HG02870 (cell line): ENCODE data around the gene SLC22A17.

Experiments used
- ATAC-seq: cut with Tn5 transposase; IDR thresholded peaks from one replicate; pipeline ENCODE4 v1.9.1; 2021; ENCODE audit warnings: mild to moderate bottlenecking, moderate library complexity; ENCODE audit not compliant: unreplicated experiment

Gene SLC22A17

GRCh38 chr14:23382276-23382675 is 29.6 kb upstream of the SLC22A17 start:
- no peak for ATAC-seq

- ATAC-seq = no peak
These were observed 29.2 kb upstream of the SLC22A17 start for GRCh38 chr14:23381871-23382270.

- no peak for ATAC-seq
These were observed 28.3 kb upstream of the SLC22A17 start for GRCh38 chr14:23380976-23381375.

GRCh38 chr14:23380197-23380914 is 27.7 kb upstream of the SLC22A17 start:
- ATAC-seq = no peak

- ATAC-seq = no peak
These were observed 26.9 kb upstream of the SLC22A17 start for GRCh38 chr14:23379366-23380196.

GRCh38 chr14:23378612-23379220 is 26.0 kb upstream of the SLC22A17 start:
- no peak for ATAC-seq

- ATAC-seq = no peak
These were observed 25.2 kb upstream of the SLC22A17 start for GRCh38 chr14:23377573-23378563.

- ATAC-seq = no peak
These were observed 24.5 kb upstream of the SLC22A17 start for GRCh38 chr14:23377198-23377550.

GRCh38 chr14:23376482-23377197 is 24.0 kb upstream of the SLC22A17 start, which contains the start of gene CMTM5:
CMTM5 (plus strand) TSS chr14:23377046; CDS start chr14:23377252, 206 bp downstream.
- no peak for ATAC-seq

GRCh38 chr14:23375527-23376251 is 23.0 kb upstream of the SLC22A17 start:
- ATAC-seq = no peak

GRCh38 chr14:23373041-23373440 is 20.4 kb upstream of the SLC22A17 start:
- no peak for ATAC-seq

- no peak for ATAC-seq
These were observed 19.8 kb upstream of the SLC22A17 start, which contains the start of gene IL25 for GRCh38 chr14:23372509-23372908. IL25 (plus strand) TSS chr14:23372809.

- no peak for ATAC-seq
These were observed 19.2 kb upstream of the SLC22A17 start for GRCh38 chr14:23371865-23372264.

GRCh38 chr14:23370221-23370620 is 17.5 kb upstream of the SLC22A17 start:
- no peak for ATAC-seq

- no peak for ATAC-seq
These were observed 13.8 kb upstream of the SLC22A17 start for GRCh38 chr14:23366426-23366921.

- ATAC-seq = no peak
These were observed 13.2 kb upstream of the SLC22A17 start for GRCh38 chr14:23365732-23366425.

- ATAC-seq = no peak
These were observed 12.5 kb upstream of the SLC22A17 start, which contains the start of gene EFS for GRCh38 chr14:23365036-23365731. EFS (minus strand) TSS chr14:23365172; CDS start chr14:23365025, 147 bp downstream.
